Measurements from ENCODE around the gene CA6.
"Not testable (repeated sequence)": the region's sequence is repeated elsewhere in the genome, so short reads cannot be mapped to it uniquely, and the experiment has no call there.

Gene CA6

GRCh38 chr1:8969937-8970336 is 24.3 kb downstream of the CA6 start:
- no peak for DNase-seq (ENCODE audit: low spot score)

GRCh38 chr1:8970870-8971337 is 25.2 kb downstream of the CA6 start:
- DNase-seq (ENCODE audit: low spot score), result no peak

GRCh38 chr1:8974551-8974950 is 28.9 kb downstream of the CA6 start:
- DNase-seq (ENCODE audit: low spot score), result no peak

- DNase-seq (ENCODE audit: low spot score), result no peak
Measured at GRCh38 chr1:8976338-8976737, 30.7 kb downstream of the CA6 start.

GRCh38 chr1:8976896-8977450 is 31.3 kb downstream of the CA6 start:
- no peak for DNase-seq (ENCODE audit: low spot score)

GRCh38 chr1:8980656-8981055 is 35.0 kb downstream of the CA6 start:
- DNase-seq (ENCODE audit: low spot score), result no peak

GRCh38 chr1:8981169-8981568 is 35.5 kb downstream of the CA6 start:
- DNase-seq (ENCODE audit: low spot score), result no peak

- DNase-seq (ENCODE audit: low spot score), result no peak
Measured at GRCh38 chr1:8984203-8984602, 38.5 kb downstream of the CA6 start.

GRCh38 chr1:8984990-8985389 is 39.3 kb downstream of the CA6 start:
- no peak for DNase-seq (ENCODE audit: low spot score)

GRCh38 chr1:8985915-8986813 is 40.5 kb downstream of the CA6 start:
- DNase-seq (ENCODE audit: low spot score), result no peak

- DNase-seq (ENCODE audit: low spot score), result no peak
Measured at GRCh38 chr1:8986814-8987190, 41.1 kb downstream of the CA6 start.

GRCh38 chr1:8987881-8988617 is 42.4 kb downstream of the CA6 start:
- DNase-seq (ENCODE audit: low spot score), result no peak

- no peak for DNase-seq (ENCODE audit: low spot score)
Measured at GRCh38 chr1:8988618-8988967, 42.9 kb downstream of the CA6 start.

GRCh38 chr1:8989061-8989460 is 43.4 kb downstream of the CA6 start:
- no peak for DNase-seq (ENCODE audit: low spot score)

GRCh38 chr1:8989821-8990220 is 44.2 kb downstream of the CA6 start:
- DNase-seq (ENCODE audit: low spot score), result no peak

- DNase-seq (ENCODE audit: low spot score), result no peak
Measured at GRCh38 chr1:8992936-8993687, 47.4 kb downstream of the CA6 start.

- not testable (repeated sequence) for DNase-seq (ENCODE audit: low spot score)
Measured at GRCh38 chr1:8993962-8994675, 48.5 kb downstream of the CA6 start.

GRCh38 chr1:9001534-9002214 is 56.0 kb downstream of the CA6 start:
- DNase-seq (ENCODE audit: low spot score), result not testable (repeated sequence)

- DNase-seq (ENCODE audit: low spot score), result not testable (repeated sequence)
Measured at GRCh38 chr1:9002215-9002560, 56.5 kb downstream of the CA6 start.

GRCh38 chr1:9004031-9004699 is 58.5 kb downstream of the CA6 start:
- no peak for DNase-seq (ENCODE audit: low spot score)

Measured in left forelimb (tissue), 1 donor.